SK-N-SH (cell line): ENCODE results near the gene HDAC4.

Source experiments
- CHD2 ChIP-seq: fragments of 150-350 bp; IDR thresholded peaks from 2 replicates; pipeline ENCODE4 v1.6.1; 2018; ENCODE audit warnings: low read length; ENCODE audit not compliant: partially characterized antibody
- CTCF ChIP-seq: fragments of 200-600 bp; sonication (generic); IDR thresholded peaks from 2 replicates; pipeline ENCODE4 v1.6.1; 2017; ENCODE audit warnings: antibody characterized with exemption, mild to moderate bottlenecking, moderate library complexity
- GABPA ChIP-seq: IDR thresholded peaks from 2 replicates; pipeline ENCODE4 v1.4.0; 2012; ENCODE audit warnings: low read depth, mild to moderate bottlenecking
- MEF2A ChIP-seq: IDR thresholded peaks from 2 replicates; pipeline ENCODE4 v1.4.0; 2012; ENCODE audit warnings: low read depth, borderline replicate concordance
- POLR2AphosphoS5 ChIP-seq: IDR thresholded peaks from 2 replicates; pipeline ENCODE4 v1.6.1; 2012; ENCODE audit warnings: low read depth, low read length
- REST ChIP-seq: IDR thresholded peaks from 2 replicates; pipeline ENCODE4 v1.6.1; 2012; ENCODE audit warnings: mild to moderate bottlenecking, low read depth, low read length, moderate library complexity
- RXRA ChIP-seq: IDR thresholded peaks from 2 replicates; pipeline ENCODE4 v1.4.0; 2012; ENCODE audit warnings: low read depth, mild to moderate bottlenecking, borderline replicate concordance
- SIN3A ChIP-seq: IDR thresholded peaks from 2 replicates; pipeline ENCODE4 v1.6.1; 2012; ENCODE audit warnings: low read depth, mild to moderate bottlenecking, low read length, moderate library complexity, borderline replicate concordance
- TCF12 ChIP-seq: IDR thresholded peaks from 2 replicates; pipeline ENCODE4 v1.4.0; 2012
- TEAD4 ChIP-seq: IDR thresholded peaks from 2 replicates; pipeline ENCODE4 v1.4.0; 2012; ENCODE audit warnings: mild to moderate bottlenecking, borderline replicate concordance; ENCODE audit not compliant: insufficient read depth
- USF2 ChIP-seq: fragments of 150-350 bp; IDR thresholded peaks from 2 replicates; pipeline ENCODE4 v1.6.1; 2017; ENCODE audit warnings: antibody characterized with exemption, low read length, low read depth, borderline replicate concordance

- no peak for TF ChIP-seq CTCF
- TF ChIP-seq RXRA: no peak
- no peak for TF ChIP-seq POLR2AphosphoS5
- no peak for TF ChIP-seq USF2
- TF ChIP-seq TEAD4: no peak
- no peak for TF ChIP-seq TCF12
- no peak for TF ChIP-seq SIN3A
- no peak for TF ChIP-seq MEF2A
- no peak for TF ChIP-seq REST
- TF ChIP-seq CHD2: no peak
- no peak for TF ChIP-seq GABPA
Observed at GRCh38 chr2:239015901-239016675, 384.7 kb downstream of the HDAC4 start.
